22Rv1 (cell line): ENCODE measurements around the gene TPMT.
A peak's percentile ranks its signal among the peaks of the same experiment; 100 is the strongest.

Experiments
- H3K27ac ChIP-seq: fragments of 450-650 bp; 2 replicates; pipeline ENCODE4 v1.5.1; 2017
- CTCF ChIP-seq: fragments of 450-650 bp; IDR thresholded peaks from 2 replicates; pipeline ENCODE4 v1.5.1; 2017; ENCODE audit warnings: mild to moderate bottlenecking
- ZFX ChIP-seq: fragments of 450-650 bp; IDR thresholded peaks from 2 replicates; pipeline ENCODE4 v1.6.1; 2017; ENCODE audit warnings: antibody characterized with exemption, borderline replicate concordance

The TPMT gene

GRCh38 chr6:18141805-18142590, 12.9 kb downstream of the TPMT start:
- peak overlapping the region; percentile 79 for H3K27ac ChIP-seq
- TF ChIP-seq ZFX (no peak), CTCF (no peak)

- TF ChIP-seq CTCF: no peak
- no peak for TF ChIP-seq ZFX
- H3K27ac ChIP-seq: no peak overlapping the region
Observed at GRCh38 chr6:18139935-18140621, 14.8 kb downstream of the TPMT start.

GRCh38 chr6:18138906-18139305, 16.0 kb downstream of the TPMT start:
- TF ChIP-seq ZFX (no peak), CTCF (no peak)

GRCh38 chr6:18136260-18136659, 18.6 kb downstream of the TPMT start:
- no peak overlapping the region for H3K27ac ChIP-seq
- TF ChIP-seq CTCF: no peak

More at GRCh38 chr6:18138906-18139305, 16.0 kb downstream of the TPMT start:
- no peak overlapping the region for H3K27ac ChIP-seq

GRCh38 chr6:18135171-18135570, 19.7 kb downstream of the TPMT start:
- no peak overlapping the region for H3K27ac ChIP-seq
- no peak for TF ChIP-seq ZFX
- no peak for TF ChIP-seq CTCF

- no peak overlapping the region for H3K27ac ChIP-seq
- TF ChIP-seq CTCF (no peak), ZFX (no peak)
Observed at GRCh38 chr6:18132346-18132745, 22.5 kb downstream of the TPMT start.

- TF ChIP-seq CTCF (no peak), ZFX (no peak)
- no peak overlapping the region for H3K27ac ChIP-seq
Observed at GRCh38 chr6:18126121-18126520, 28.8 kb downstream of the TPMT start.
